Fibroblast of lung (primary cell): ENCODE measurements around the gene SH3GL3. TPM values are rescaled to one million over a fixed set of nuclear protein-coding genes. Genes with fewer than 3 reads are reported as not detected.

Source experiments
- DNase-seq, 2 donors: peaks; one replicate each; pipeline versions ENCODE4 v3.0.0 to v3.0.0-alpha.2; 2010; ENCODE audit warnings: low read depth in 2 of 2
- H2AFZ ChIP-seq: 2 replicates; pipeline ENCODE4 v1.5.1; 2012; ENCODE audit warnings: low read length, control low read depth, inconsistent platforms
- H3K27ac ChIP-seq: 2 replicates; pipeline ENCODE4 v1.5.1; 2011; ENCODE audit warnings: low read length, control low read depth; ENCODE audit not compliant: insufficient read depth
- H3K27me3 ChIP-seq: 2 replicates; pipeline ENCODE4 v1.5.1; 2011; ENCODE audit warnings: mild to moderate bottlenecking, low read length; ENCODE audit not compliant: control insufficient read depth, insufficient read depth
- H3K36me3 ChIP-seq: 2 replicates; pipeline ENCODE4 v1.5.1; 2011; ENCODE audit warnings: low read length; ENCODE audit not compliant: control insufficient read depth, insufficient read depth
- H3K4me1 ChIP-seq: 2 replicates; pipeline ENCODE4 v1.5.1; 2011; ENCODE audit warnings: low read length; ENCODE audit not compliant: control insufficient read depth, insufficient read depth; ENCODE audit errors: extremely low read depth
- H3K4me2 ChIP-seq: 2 replicates; pipeline ENCODE4 v1.5.1; 2011; ENCODE audit warnings: low read length, control low read depth; ENCODE audit not compliant: insufficient read depth; ENCODE audit errors: extremely low read depth
- H3K4me3 ChIP-seq, 4 experiments: fragments of 200-600 bp in 1 of 4; sonication (generic) in 1 of 4; replicated peaks in 1 of 4; 2 replicates each; pipeline ENCODE4 v1.5.1; 2011 to 2016; ENCODE audit warnings: low read length in 4 of 4, low read depth in 3 of 4, mild to moderate bottlenecking in 3 of 4, control low read depth in 2 of 4, inconsistent platforms in 1 of 4, mixed read lengths in 1 of 4; ENCODE audit not compliant: insufficient read depth in 1 of 4; ENCODE audit errors: control extremely low read depth in 1 of 4
- H3K79me2 ChIP-seq: 2 replicates; pipeline ENCODE4 v1.5.1; 2012; ENCODE audit warnings: mild to moderate bottlenecking, low read length, inconsistent platforms; ENCODE audit not compliant: control insufficient read depth, insufficient read depth
- H3K9ac ChIP-seq: 2 replicates; pipeline ENCODE4 v1.5.1; 2011; ENCODE audit warnings: mild to moderate bottlenecking, low read length, control low read depth; ENCODE audit not compliant: insufficient read depth
- H3K9me3 ChIP-seq: 2 replicates; pipeline ENCODE4 v1.5.1; 2012; ENCODE audit warnings: low read depth, low read length; ENCODE audit not compliant: control insufficient read depth, insufficient read depth
- H4K20me1 ChIP-seq: 2 replicates; pipeline ENCODE4 v1.5.1; 2011; ENCODE audit warnings: low read length; ENCODE audit not compliant: control insufficient read depth, insufficient read depth; ENCODE audit errors: extremely low read depth
- EZH2 ChIP-seq: IDR thresholded peaks from 2 replicates; pipeline ENCODE4 v1.5.1; 2012; ENCODE audit warnings: low read length, control low read depth, mild to moderate bottlenecking; ENCODE audit errors: missing control alignments
- polyA plus RNA-seq, 2 donors: library from polyadenylated mRNA; depleted of rRNA in 1 of 2; stranded (reverse) in 1 of 2; unstranded in 1 of 2; fragments of >200 nt; gene quantifications; 2 replicates each; pipeline ENCODE4 v1.2.1, GENCODE V29; 2011 to 2012; ENCODE audit warnings: missing spikeins in 1 of 2
- total RNA-seq: library from RNA; depleted of rRNA; stranded (reverse); fragments of >200 nt; gene quantifications from 2 replicates; pipeline ENCODE4 v1.2.1, GENCODE V29; 2014
- TF ChIP-seq, protein P1 (sequence below), 2 donors: IDR thresholded peaks in 1 of 2; conservative IDR thresholded peaks in 1 of 2; 1 replicate in 1 of 2; 2 replicates in 1 of 2; pipeline ENCODE4 v1.5.1; 2011 to 2012; ENCODE audit warnings: low read length in 2 of 2, control low read depth in 1 of 2, inconsistent platforms in 1 of 2, low read depth in 1 of 2, mild to moderate bottlenecking in 1 of 2

SH3GL3 gene
- total and polyA plus RNA-seq, 2 donors (not counting 1 experiment from before 2014, with no cell fraction given), result under 0.01 to 0.05 TPM

DNA sequence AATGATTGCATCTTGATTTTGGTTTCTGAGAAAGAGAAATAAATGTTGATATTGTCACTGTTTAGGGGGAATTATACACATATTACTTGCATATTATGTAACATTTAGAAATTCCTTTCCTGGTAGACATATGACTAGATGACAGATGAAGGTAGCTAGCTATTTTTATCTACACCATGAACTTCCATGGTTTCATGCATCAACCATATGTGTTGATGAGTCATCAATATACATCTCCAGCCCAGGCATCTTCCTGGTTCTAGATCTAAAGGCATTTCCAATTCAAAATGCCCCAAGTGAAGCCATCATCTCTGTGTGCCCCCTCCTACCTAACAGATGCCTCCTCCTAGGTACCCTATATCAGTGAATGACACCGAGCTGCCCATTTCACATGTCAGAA is 197.3 kb downstream of the SH3GL3 start:
- Histone ChIP-seq H3K27ac (no peak overlapping the region), H3K9me3 (no peaks in the 10 kb centered on the region), H3K9ac (no peak overlapping the region), H3K4me2 (no peak overlapping the region), H3K36me3 (no peaks in the 10 kb centered on the region), H3K4me1 (no peaks in the 10 kb centered on the region), H4K20me1 (no peaks in the 10 kb centered on the region), H2AFZ (no peak overlapping the region), H3K27me3 (no peaks in the 10 kb centered on the region), H3K79me2 (no peaks in the 10 kb centered on the region), H3K4me3 (no peak overlapping the region)
- no peak for DNase-seq
- TF ChIP-seq, protein P1, sequence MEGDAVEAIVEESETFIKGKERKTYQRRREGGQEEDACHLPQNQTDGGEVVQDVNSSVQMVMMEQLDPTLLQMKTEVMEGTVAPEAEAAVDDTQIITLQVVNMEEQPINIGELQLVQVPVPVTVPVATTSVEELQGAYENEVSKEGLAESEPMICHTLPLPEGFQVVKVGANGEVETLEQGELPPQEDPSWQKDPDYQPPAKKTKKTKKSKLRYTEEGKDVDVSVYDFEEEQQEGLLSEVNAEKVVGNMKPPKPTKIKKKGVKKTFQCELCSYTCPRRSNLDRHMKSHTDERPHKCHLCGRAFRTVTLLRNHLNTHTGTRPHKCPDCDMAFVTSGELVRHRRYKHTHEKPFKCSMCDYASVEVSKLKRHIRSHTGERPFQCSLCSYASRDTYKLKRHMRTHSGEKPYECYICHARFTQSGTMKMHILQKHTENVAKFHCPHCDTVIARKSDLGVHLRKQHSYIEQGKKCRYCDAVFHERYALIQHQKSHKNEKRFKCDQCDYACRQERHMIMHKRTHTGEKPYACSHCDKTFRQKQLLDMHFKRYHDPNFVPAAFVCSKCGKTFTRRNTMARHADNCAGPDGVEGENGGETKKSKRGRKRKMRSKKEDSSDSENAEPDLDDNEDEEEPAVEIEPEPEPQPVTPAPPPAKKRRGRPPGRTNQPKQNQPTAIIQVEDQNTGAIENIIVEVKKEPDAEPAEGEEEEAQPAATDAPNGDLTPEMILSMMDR (conservative IDR thresholded peaks at IDR 0.05 in 1 of 2, IDR thresholded peaks at IDR 0.05 in 1 of 2; ENCODE audit: low read depth in 1 of 2, low read length in 2 of 2), result no peak
- TF ChIP-seq EZH2, result no peak

DNA sequence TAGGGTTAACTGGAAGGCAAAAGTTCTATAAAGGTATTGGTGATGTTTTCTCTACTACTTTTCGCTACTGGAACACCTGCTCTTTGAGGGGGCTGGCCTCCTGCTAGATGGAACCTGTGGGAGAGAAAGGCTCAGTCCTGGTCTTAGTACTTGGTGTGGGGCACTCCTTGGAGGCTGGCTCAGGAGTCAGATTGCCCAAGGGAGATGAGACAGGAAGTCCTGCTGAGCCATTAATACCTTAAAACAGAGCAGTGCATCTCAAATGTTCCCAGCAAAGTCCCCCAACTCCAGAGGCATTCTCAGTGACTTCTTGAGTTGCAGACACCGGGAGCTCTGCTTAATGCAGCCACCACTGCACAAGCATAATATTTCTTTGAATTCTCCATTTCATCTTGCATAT is 203.7 kb downstream of the SH3GL3 start:
- no peak overlapping the region for H3K27ac ChIP-seq
- TF ChIP-seq, protein P1 (conservative IDR thresholded peaks at IDR 0.05 in 1 of 2, IDR thresholded peaks at IDR 0.05 in 1 of 2; ENCODE audit: low read depth in 1 of 2, low read length in 2 of 2), result no peak
- TF ChIP-seq EZH2, result no peak
- no peaks in the 10 kb centered on the region for H3K9me3 ChIP-seq
- no peak overlapping the region for H3K4me3 ChIP-seq
- no peak for DNase-seq
- H3K4me2 ChIP-seq, result no peak overlapping the region
- H3K9ac ChIP-seq, result no peak overlapping the region
- H4K20me1 ChIP-seq, result no peaks in the 10 kb centered on the region
- no peak overlapping the region for H2AFZ ChIP-seq
- H3K27me3 ChIP-seq, result peaks cover 21% of the 10 kb centered on the region
- H3K4me1 ChIP-seq, result no peaks in the 10 kb centered on the region
- H3K79me2 ChIP-seq, result no peaks in the 10 kb centered on the region
- H3K36me3 ChIP-seq, result no peaks in the 10 kb centered on the region

DNA sequence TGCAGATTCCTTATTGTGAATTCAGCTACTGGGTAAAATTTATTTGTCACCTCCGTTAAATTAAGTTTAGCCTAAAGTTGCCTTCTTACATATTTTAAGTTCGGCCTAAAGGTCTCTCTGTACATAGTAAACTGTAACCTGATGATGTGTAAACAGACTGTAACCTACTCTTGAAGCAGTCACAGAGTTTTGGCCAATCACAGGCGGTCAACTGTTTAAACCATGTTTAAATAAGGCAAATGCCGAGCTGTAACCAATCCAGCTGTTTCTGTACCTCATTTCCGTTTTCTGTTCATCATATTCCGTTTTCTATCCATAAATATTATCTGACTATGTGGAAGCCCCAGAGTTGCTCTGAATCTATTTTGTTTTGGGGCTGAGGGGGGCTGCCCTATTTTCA is 204.4 kb downstream of the SH3GL3 start:
- Histone ChIP-seq H3K27me3 (peaks cover 28% of the 10 kb centered on the region), H3K4me2 (no peak overlapping the region), H3K4me3 (no peak overlapping the region), H2AFZ (no peak overlapping the region), H3K27ac (no peak overlapping the region), H4K20me1 (no peaks in the 10 kb centered on the region), H3K79me2 (no peaks in the 10 kb centered on the region), H3K9me3 (no peaks in the 10 kb centered on the region), H3K36me3 (no peaks in the 10 kb centered on the region), H3K4me1 (no peaks in the 10 kb centered on the region), H3K9ac (no peak overlapping the region)
- no peak for DNase-seq
- TF ChIP-seq EZH2, result no peak
- TF ChIP-seq, protein P1 (conservative IDR thresholded peaks at IDR 0.05 in 1 of 2, IDR thresholded peaks at IDR 0.05 in 1 of 2; ENCODE audit: low read depth in 1 of 2, low read length in 2 of 2), result no peak
